GM19328 (cell line): ENCODE data around the gene CALU.

Source experiments
- ATAC-seq: cut with Tn5 transposase; IDR thresholded peaks from one replicate; pipeline ENCODE4 v1.9.1; 2021; ENCODE audit warnings: mild to moderate bottlenecking, moderate library complexity; ENCODE audit not compliant: unreplicated experiment

Gene CALU

GRCh38 chr7:128739048-128739962 is at the start of gene CALU:
Gene CALU, plus strand, starts transcription at chr7:128739359. Its CDS starts 9,225 bp downstream, at chr7:128748584.
- ATAC-seq: peak; percentile 98

GRCh38 chr7:128691227-128691626 is 47.9 kb upstream of the CALU start:
- no peak for ATAC-seq

- ATAC-seq: no peak
Measured at GRCh38 chr7:128692623-128693270, 46.4 kb upstream of the CALU start.

- ATAC-seq: no peak
Measured at GRCh38 chr7:128693373-128694015, 45.7 kb upstream of the CALU start.

- ATAC-seq: no peak
Measured at GRCh38 chr7:128694738-128695137, 44.4 kb upstream of the CALU start.

- no peak for ATAC-seq
Measured at GRCh38 chr7:128697302-128697905, 41.8 kb upstream of the CALU start.

GRCh38 chr7:128699196-128699712 is 39.9 kb upstream of the CALU start:
- ATAC-seq: no peak

- no peak for ATAC-seq
Measured at GRCh38 chr7:128699895-128700294, 39.3 kb upstream of the CALU start.

- no peak for ATAC-seq
Measured at GRCh38 chr7:128701062-128701785, 37.9 kb upstream of the CALU start.

GRCh38 chr7:128703609-128704241 is 35.4 kb upstream of the CALU start:
- ATAC-seq: no peak

- no peak for ATAC-seq
Measured at GRCh38 chr7:128705891-128706333, 33.2 kb upstream of the CALU start.

GRCh38 chr7:128707752-128708151 is 31.4 kb upstream of the CALU start:
- ATAC-seq: no peak

- ATAC-seq: no peak
Measured at GRCh38 chr7:128708235-128708634, 30.9 kb upstream of the CALU start.

- ATAC-seq: no peak
Measured at GRCh38 chr7:128708824-128709223, 30.3 kb upstream of the CALU start.

GRCh38 chr7:128710481-128710880 is 28.7 kb upstream of the CALU start:
- no peak for ATAC-seq

GRCh38 chr7:128713794-128714193 is 25.4 kb upstream of the CALU start:
- no peak for ATAC-seq

GRCh38 chr7:128714701-128715495 is 24.3 kb upstream of the CALU start:
- no peak for ATAC-seq

GRCh38 chr7:128718967-128719642 is 20.1 kb upstream of the CALU start:
- ATAC-seq: no peak
